HepG2 (cell line): Measurements from ENCODE around the gene HCFC1. TPM values are rescaled to one million over a fixed set of nuclear protein-coding genes. Genes with fewer than 3 reads are reported as not detected.

Source experiments
- ATF7 ChIP-seq, 2 experiments: fragments of 450-650 bp in 1 of 2; sonication (generic) in 1 of 2; formaldehyde crosslinking in 1 of 2; IDR thresholded peaks; 2 replicates each; pipeline versions ENCODE4 v1.4.0 to v1.6.1; 2016 to 2020; ENCODE audit warnings: antibody characterized with exemption in 1 of 2, mild to moderate bottlenecking in 1 of 2, missing genetic modification reagents in 1 of 2
- BHLHE40 ChIP-seq: IDR thresholded peaks from 2 replicates; pipeline ENCODE4 v1.6.1; 2011; ENCODE audit warnings: low read length, improper control_type of control experiment
- FIP1L1 ChIP-seq: fragments of 200-400 bp; formaldehyde crosslinking; IDR thresholded peaks from 2 replicates; pipeline ENCODE4 v1.6.1; 2018; ENCODE audit warnings: low read depth, mild to moderate bottlenecking, low read length, moderate library complexity, borderline replicate concordance; ENCODE audit not compliant: insufficient read depth
- FOXP4 ChIP-seq: sonication (generic); formaldehyde crosslinking; IDR thresholded peaks from 2 replicates; pipeline ENCODE4 v1.4.0; 2020; ENCODE audit warnings: missing genetic modification reagents
- GABPB1 ChIP-seq: IDR thresholded peaks from 2 replicates; pipeline ENCODE4 v1.6.1; 2016; ENCODE audit warnings: mild to moderate bottlenecking, missing genetic modification reagents, moderate library complexity, missing compliant biosample characterization
- HNF1B ChIP-seq: sonication (generic); formaldehyde crosslinking; IDR thresholded peaks from 2 replicates; pipeline ENCODE4 v1.5.1; 2020; ENCODE audit warnings: mild to moderate bottlenecking, moderate library complexity, missing genetic modification reagents
- JUND ChIP-seq: sonication (generic); formaldehyde crosslinking; IDR thresholded peaks from 2 replicates; pipeline ENCODE4 v1.8.0; 2022; ENCODE audit warnings: mild to moderate bottlenecking, missing genetic modification reagents
- KAT8 ChIP-seq: IDR thresholded peaks from 2 replicates; pipeline ENCODE4 v1.6.1; 2016; ENCODE audit warnings: missing genetic modification reagents, missing compliant biosample characterization
- KLF12 ChIP-seq: sonication (generic); formaldehyde crosslinking; IDR thresholded peaks from 2 replicates; pipeline ENCODE4 v1.4.0; 2020; ENCODE audit warnings: missing genetic modification reagents, borderline replicate concordance
- MBNL3 ChIP-seq: fragments of 250-450 bp; sonication (Bioruptor Pico); conservative IDR thresholded peaks from 2 replicates; pipeline ENCODE4 v1.8.0; 2022; ENCODE audit warnings: mild to moderate bottlenecking, inconsistent platforms
- RFX1 ChIP-seq: fragments of 450-650 bp; IDR thresholded peaks from 2 replicates; pipeline ENCODE4 v1.6.1; 2017
- SATB2 ChIP-seq: sonication (generic); formaldehyde crosslinking; IDR thresholded peaks from 2 replicates; pipeline ENCODE4 v1.5.0; 2020; ENCODE audit warnings: missing genetic modification reagents
- TFDP2 ChIP-seq: sonication (generic); formaldehyde crosslinking; IDR thresholded peaks from 2 replicates; pipeline ENCODE4 v1.4.0; 2020; ENCODE audit warnings: missing genetic modification reagents
- XRCC5 ChIP-seq: fragments of 200-400 bp; formaldehyde crosslinking; optimal IDR thresholded peaks from 2 replicates; pipeline ENCODE3; 2017; ENCODE audit warnings: mild to moderate bottlenecking, low read length
- ZBTB26 ChIP-seq: IDR thresholded peaks from 2 replicates; pipeline ENCODE4 v1.6.1; 2016; ENCODE audit warnings: missing compliant biosample characterization, missing genetic modification reagents, borderline replicate concordance
- ZBTB3 ChIP-seq: sonication (generic); formaldehyde crosslinking; IDR thresholded peaks from 2 replicates; pipeline ENCODE4 v1.4.0; 2020; ENCODE audit warnings: low read depth, mild to moderate bottlenecking, moderate library complexity, missing genetic modification reagents, borderline replicate concordance
- ZC3H13 ChIP-seq: sonication (generic); formaldehyde crosslinking; IDR thresholded peaks from 2 replicates; pipeline ENCODE4 v1.8.1; 2023; ENCODE audit warnings: mild to moderate bottlenecking, missing genetic modification reagents, moderate library complexity
- ZFP1 ChIP-seq: IDR thresholded peaks from 2 replicates; pipeline ENCODE4 v1.6.1; 2016
- ZMAT3 ChIP-seq: sonication (generic); formaldehyde crosslinking; conservative IDR thresholded peaks from 2 replicates; pipeline ENCODE4 v1.7.0; 2021; ENCODE audit warnings: missing genetic modification reagents
- ZNF607 ChIP-seq: sonication (generic); formaldehyde crosslinking; IDR thresholded peaks from 2 replicates; pipeline ENCODE4 v1.5.1; 2020; ENCODE audit warnings: missing genetic modification reagents, mild to moderate bottlenecking, borderline replicate concordance
- ZNF615 ChIP-seq: sonication (generic); formaldehyde crosslinking; IDR thresholded peaks from 2 replicates; pipeline ENCODE4 v1.5.0; 2020; ENCODE audit warnings: mild to moderate bottlenecking, missing genetic modification reagents, borderline replicate concordance
- ZNF775 ChIP-seq: sonication (generic); formaldehyde crosslinking; IDR thresholded peaks from 2 replicates; pipeline ENCODE4 v1.4.0; 2020; ENCODE audit warnings: missing genetic modification reagents, mild to moderate bottlenecking, moderate library complexity, borderline replicate concordance
- ZSCAN22 ChIP-seq: sonication (generic); formaldehyde crosslinking; IDR thresholded peaks from 2 replicates; pipeline ENCODE4 v1.4.0; 2020; ENCODE audit warnings: mild to moderate bottlenecking, missing genetic modification reagents
- ZSCAN31 ChIP-seq: sonication (generic); formaldehyde crosslinking; IDR thresholded peaks from 2 replicates; pipeline ENCODE4 v1.5.0; 2020; ENCODE audit warnings: low read depth, mild to moderate bottlenecking, missing genetic modification reagents
- polyA plus RNA-seq, 8 experiments: library from polyadenylated mRNA; depleted of rRNA in 3 of 8; stranded (reverse) in 7 of 8; unstranded in 1 of 8; fragments of >200 nt; fragmentation: Illumina TruSeq in 4 of 8; extraction: Trizol in 4 of 8; gene quantifications; 2 replicates each; pipeline versions ENCODE4 v1.2.1 to v1.2.3, GENCODE V29; 2011 to 2016; ENCODE audit warnings: low read depth in 4 of 8, missing spikeins in 1 of 8, mixed read lengths in 1 of 8; ENCODE audit not compliant: insufficient read depth in 1 of 8
- total RNA-seq, 5 experiments: library from RNA; depleted of rRNA; stranded (reverse); fragments of >200 nt; fragmentation: Illumina TruSeq; extraction: Trizol; gene quantifications; 2 replicates each; pipeline ENCODE4 v1.2.3, GENCODE V29; 2016; ENCODE audit warnings: low read depth in 1 of 5

Gene HCFC1
- total and polyA plus RNA-seq, 2 of the 13 experiments (the other 11 are each of a cell fraction or from before 2014, with no cell fraction given) = 5.8 to 17.8 TPM

- TF ChIP-seq ZBTB26 (no peak), SATB2 (CRISPR knock-in tag) (no peak), ZBTB3 (CRISPR knock-in tag) (no peak), ZMAT3 (no peak), TFDP2 (CRISPR knock-in tag) (peak; percentile 76), JUND (CRISPR knock-in tag) (no peak), HNF1B (CRISPR knock-in tag) (no peak), GABPB1 (CRISPR knock-in tag) (no peak), FOXP4 (no peak), RFX1 (no peak), MBNL3 (CRISPR knock-in tag) (no peak), ATF7 (IDR thresholded peaks at IDR 0.05) (no peak), ATF7 (CRISPR knock-in tag; IDR thresholded peaks at IDR 0.05) (no peak), ZSCAN22 (CRISPR knock-in tag) (no peak), ZNF607 (CRISPR knock-in tag) (no peak), XRCC5 (no peak), ZSCAN31 (CRISPR knock-in tag) (no peak), ZNF775 (no peak), ZNF615 (CRISPR knock-in tag) (no peak), ZC3H13 (CRISPR knock-in tag) (0 out of 2 replicates have a peak, but pooled peaks have one; percentile 24), KAT8 (CRISPR knock-in tag) (no peak), BHLHE40 (peak; percentile 47), KLF12 (CRISPR knock-in tag) (0 out of 2 replicates have a peak, but pooled peaks have one; percentile 39), ZFP1 (CRISPR knock-in tag) (no peak), FIP1L1 (no peak)
Measured at GRCh38 chrX:153972368-153973126, 929 bp upstream of the HCFC1 start, which contains the start of gene TMEM187 (continued).
